HUES6 (cell line): Measurements from ENCODE around the gene DDOST.
A peak's percentile ranks its signal among the peaks of the same experiment; 100 is the strongest.
"Not testable (repeated sequence)": the region's sequence is repeated elsewhere in the genome, so short reads cannot be mapped to it uniquely, and the experiment has no call there.

Experiments used
- H3K27ac ChIP-seq: 2 replicates; pipeline ENCODE4 v1.7.0; 2013; ENCODE audit warnings: low read depth, mild to moderate bottlenecking, low read length, inconsistent platforms
- H3K27me3 ChIP-seq: 2 replicates; pipeline ENCODE4 v1.6.1; 2013; ENCODE audit warnings: low read length; ENCODE audit not compliant: control insufficient read depth, insufficient read depth
- H3K36me3 ChIP-seq: 2 replicates; pipeline ENCODE4 v1.6.1; 2013; ENCODE audit warnings: low read length; ENCODE audit not compliant: control insufficient read depth, insufficient read depth
- H3K4me1 ChIP-seq: 2 replicates; pipeline ENCODE4 v1.6.1; 2013; ENCODE audit warnings: low read length; ENCODE audit not compliant: control insufficient read depth, insufficient read depth
- H3K4me3 ChIP-seq: 2 replicates; pipeline ENCODE4 v1.5.1; 2013; ENCODE audit warnings: low read depth, low read length
- H3K9ac ChIP-seq: one replicate; pipeline ENCODE4 v1.6.1; 2013; ENCODE audit warnings: mild to moderate bottlenecking, low read length
- H3K9me3 ChIP-seq: 2 replicates; pipeline ENCODE4 v1.6.1; 2013; ENCODE audit warnings: low read depth, low read length; ENCODE audit not compliant: control insufficient read depth, insufficient read depth

The DDOST gene

GRCh38 chr1:20678599-20678998 lies 17.4 kb upstream of the DDOST start:
- no peaks in the 10 kb centered on the region for H3K9me3 ChIP-seq
- H3K27ac ChIP-seq, result no peak overlapping the region
- no peak overlapping the region for H3K9ac ChIP-seq
- H3K36me3 ChIP-seq, result peaks cover 11% of the 10 kb centered on the region; the same call in 1 of the 2 replicates
- no peaks in the 10 kb centered on the region for H3K27me3 ChIP-seq
- no peaks in the 10 kb centered on the region for H3K4me1 ChIP-seq
- H3K4me3 ChIP-seq, result no peak overlapping the region

GRCh38 chr1:20673626-20674025 lies 12.5 kb upstream of the DDOST start:
- not testable (repeated sequence) for H3K4me1 ChIP-seq, H3K36me3 ChIP-seq, H3K27me3 ChIP-seq, H3K4me3 ChIP-seq, H3K9ac ChIP-seq, H3K9me3 ChIP-seq, H3K27ac ChIP-seq

- Histone ChIP-seq H3K9me3 (no peaks in the 10 kb centered on the region), H3K27me3 (no peaks in the 10 kb centered on the region), H3K9ac (no peak overlapping the region), H3K4me1 (no peaks in the 10 kb centered on the region), H3K27ac (no peak overlapping the region), H3K36me3 (peaks cover 7% of the 10 kb centered on the region), H3K4me3 (no peak overlapping the region)
Observed at GRCh38 chr1:20672265-20672632, 11.1 kb upstream of the DDOST start.

GRCh38 chr1:20670936-20671335 lies 9.8 kb upstream of the DDOST start:
- H3K27ac ChIP-seq, result no peak overlapping the region
- H3K27me3 ChIP-seq, result no peaks in the 10 kb centered on the region
- no peaks in the 10 kb centered on the region for H3K9me3 ChIP-seq
- peaks cover 7% of the 10 kb centered on the region for H3K36me3 ChIP-seq
- H3K9ac ChIP-seq, result no peak overlapping the region
- no peak overlapping the region for H3K4me3 ChIP-seq
- H3K4me1 ChIP-seq, result no peaks in the 10 kb centered on the region

- H3K9me3 ChIP-seq, result no peaks in the 10 kb centered on the region
- peaks cover 7% of the 10 kb centered on the region for H3K36me3 ChIP-seq
- H3K9ac ChIP-seq, result no peak overlapping the region
Observed at GRCh38 chr1:20668581-20668980, 7.4 kb upstream of the DDOST start.

GRCh38 chr1:20666804-20667203 lies 5.6 kb upstream of the DDOST start:
- peaks cover 5% of the 10 kb centered on the region for H3K36me3 ChIP-seq
- H3K9me3 ChIP-seq, result no peaks in the 10 kb centered on the region
- H3K27ac ChIP-seq, result no peak overlapping the region
- H3K27me3 ChIP-seq, result no peaks in the 10 kb centered on the region
- no peak overlapping the region for H3K9ac ChIP-seq
- no peak overlapping the region for H3K4me3 ChIP-seq
- H3K4me1 ChIP-seq, result peaks cover 6% of the 10 kb centered on the region; the same call in 1 of the 2 replicates

More at GRCh38 chr1:20668581-20668980, 7.4 kb upstream of the DDOST start:
- H3K27me3 ChIP-seq, result no peaks in the 10 kb centered on the region
- H3K4me1 ChIP-seq, result no peaks in the 10 kb centered on the region
- H3K4me3 ChIP-seq, result no peak overlapping the region
- no peak overlapping the region for H3K27ac ChIP-seq

GRCh38 chr1:20666146-20666545 lies 5.0 kb upstream of the DDOST start:
- Histone ChIP-seq H3K4me1 (peaks cover 6% of the 10 kb centered on the region; the same call in 1 of the 2 replicates), H3K27ac (no peak overlapping the region), H3K9ac (no peak overlapping the region), H3K27me3 (no peaks in the 10 kb centered on the region), H3K36me3 (peaks cover 2% of the 10 kb centered on the region; the same call in 1 of the 2 replicates), H3K9me3 (no peaks in the 10 kb centered on the region), H3K4me3 (no peak overlapping the region)

GRCh38 chr1:20665726-20666125 lies 4.6 kb upstream of the DDOST start:
- H3K36me3 ChIP-seq, result peaks cover under 1% of the 10 kb centered on the region; the same call in 1 of the 2 replicates
- H3K4me1 ChIP-seq, result peaks cover 6% of the 10 kb centered on the region; the same call in 1 of the 2 replicates
- no peak overlapping the region for H3K27ac ChIP-seq
- no peak overlapping the region for H3K9ac ChIP-seq
- no peaks in the 10 kb centered on the region for H3K9me3 ChIP-seq
- H3K27me3 ChIP-seq, result no peaks in the 10 kb centered on the region
- no peak overlapping the region for H3K4me3 ChIP-seq

- no peak overlapping the region for H3K4me3 ChIP-seq
- H3K9ac ChIP-seq, result no peak overlapping the region
- no peaks in the 10 kb centered on the region for H3K27me3 ChIP-seq
- no peaks in the 10 kb centered on the region for H3K9me3 ChIP-seq
- H3K36me3 ChIP-seq, result peaks cover 6% of the 10 kb centered on the region
- H3K27ac ChIP-seq, result no peak overlapping the region
- peaks cover 9% of the 10 kb centered on the region; the same call in 1 of the 2 replicates for H3K4me1 ChIP-seq
Observed at GRCh38 chr1:20663969-20664715, 3.0 kb upstream of the DDOST start.

GRCh38 chr1:20663365-20663764 lies 2.2 kb upstream of the DDOST start:
- Histone ChIP-seq H3K9ac (no peak overlapping the region), H3K27me3 (no peaks in the 10 kb centered on the region), H3K9me3 (no peaks in the 10 kb centered on the region)

GRCh38 chr1:20662110-20662475 lies 924 bp upstream of the DDOST start:
- H3K36me3 ChIP-seq, result peaks cover 25% of the 10 kb centered on the region
- H3K9ac ChIP-seq, result peak overlapping the region; percentile 91
- H3K4me1 ChIP-seq, result peaks cover 9% of the 10 kb centered on the region; the same call in 1 of the 2 replicates
- H3K4me3 ChIP-seq, result peak overlapping the region; percentile 86
- H3K9me3 ChIP-seq, result no peaks in the 10 kb centered on the region
- peak overlapping the region; percentile 62; the same call in 1 of the 2 replicates for H3K27ac ChIP-seq
- H3K27me3 ChIP-seq, result no peaks in the 10 kb centered on the region

More at GRCh38 chr1:20663365-20663764, 2.2 kb upstream of the DDOST start:
- H3K4me1 ChIP-seq, result peaks cover 9% of the 10 kb centered on the region; the same call in 1 of the 2 replicates
- H3K4me3 ChIP-seq, result no peak overlapping the region
- H3K27ac ChIP-seq, result no peak overlapping the region
- peaks cover 13% of the 10 kb centered on the region for H3K36me3 ChIP-seq
